GM12878 (cell line): Measurements from ENCODE around the gene PCSK6. TPM values are rescaled to one million over a fixed set of nuclear protein-coding genes. Genes with fewer than 3 reads are reported as not detected.

ENCODE experiments used
- ATAC-seq: fragments of 200-7000 bp; cut with Tn5 transposase; 3 replicates; pipeline ENCODE4 v1.9.1; 2020; ENCODE audit warnings: mild to moderate bottlenecking, moderate library complexity
- BruUV-seq: library from RNA; stranded (reverse); fragments of 400-500 nt; replicated peaks from 2 replicates; lab custom pipeline; 2021; lab: Mats Ljungman, UMichigan
- CTCF ChIA-PET: fragments of 300-600 bp; sonication (Branson Sonifier 250); formaldehyde crosslinking; extraction: SDS; loops from one replicate; lab custom pipeline; 2021; ENCODE audit warnings: inconsistent platforms; lab: Yijun Ruan, JAX
- POLR2A ChIA-PET: fragments of 350-600 bp; formaldehyde crosslinking; extraction: SDS; loops from one replicate; lab custom pipeline; 2021; ENCODE audit warnings: inconsistent platforms; lab: Charles Lee
- RAD21 ChIA-PET: fragments of 300-600 bp; sonication (Branson Sonifier 250); formaldehyde crosslinking; loops from one replicate; lab custom pipeline; 2023; ENCODE audit warnings: antibody characterized with exemption; ENCODE audit not compliant: unreplicated experiment; lab: Charles Lee
- SMC1A ChIA-PET: fragments of 300-600 bp; sonication (Branson Sonifier 250); formaldehyde crosslinking; loops from one replicate; lab custom pipeline; 2023; ENCODE audit not compliant: unreplicated experiment, uncharacterized antibody; lab: Charles Lee
- DNase-seq: peaks from one replicate; pipeline ENCODE4 v3.0.0-alpha.2; 2011; ENCODE audit warnings: low read depth, low spot score
- FAIRE-seq: peaks from 3 replicates; lab custom pipeline; 2011; peaks lifted over from hg19 to GRCh38; lab: Jason Lieb, UNC
- H2AFZ ChIP-seq: 2 replicates; pipeline ENCODE4 v1.6.0; 2011; ENCODE audit warnings: low read depth, low read length, control low read depth; ENCODE audit not compliant: control insufficient read depth
- H3K27ac ChIP-seq: 2 replicates; pipeline ENCODE4 v1.5.1; 2011; ENCODE audit warnings: control low read depth; ENCODE audit not compliant: control insufficient read depth, insufficient read depth
- H3K27me3 ChIP-seq, 2 experiments: replicated peaks in 1 of 2; 2 replicates each; pipeline versions ENCODE4 v1.6.0 to v1.6.1; 2011; ENCODE audit warnings: low read length in 1 of 2; ENCODE audit not compliant: control insufficient read depth in 2 of 2, insufficient read depth in 2 of 2
- H3K36me3 ChIP-seq, 2 experiments: 2 replicates each; pipeline ENCODE4 v1.5.1; 2011; ENCODE audit warnings: low read length in 1 of 2; ENCODE audit not compliant: control insufficient read depth in 2 of 2, insufficient read depth in 2 of 2
- H3K4me1 ChIP-seq: 2 replicates; pipeline ENCODE4 v1.6.1; 2011; ENCODE audit warnings: mild to moderate bottlenecking, low read length, moderate library complexity, mixed read lengths; ENCODE audit not compliant: control insufficient read depth, insufficient read depth
- H3K4me2 ChIP-seq: 2 replicates; pipeline ENCODE4 v1.6.0; 2011; ENCODE audit warnings: control low read depth; ENCODE audit not compliant: control insufficient read depth, insufficient read depth
- H3K4me3 ChIP-seq: fragments of 200-600 bp; sonication (generic); 2 replicates; pipeline ENCODE4 v1.5.1; 2016
- H3K79me2 ChIP-seq: 2 replicates; pipeline ENCODE4 v1.6.0; 2011; ENCODE audit warnings: low read length; ENCODE audit not compliant: control insufficient read depth, insufficient read depth
- H3K9ac ChIP-seq: 2 replicates; pipeline ENCODE4 v1.8.0; 2011; ENCODE audit warnings: low read length, control low read depth, mixed read lengths; ENCODE audit not compliant: control insufficient read depth, insufficient read depth
- H3K9me3 ChIP-seq: replicated peaks from 3 replicates; pipeline ENCODE4 v1.5.1; 2011; ENCODE audit warnings: mild to moderate bottlenecking, low read length; ENCODE audit not compliant: control insufficient read depth, insufficient read depth
- H4K20me1 ChIP-seq: 2 replicates; pipeline ENCODE4 v1.6.0; 2011; ENCODE audit not compliant: control insufficient read depth, insufficient read depth
- LARP7 ChIP-seq: fragments of 450-650 bp; IDR thresholded peaks from 2 replicates; pipeline ENCODE4 v1.6.1; 2017; ENCODE audit warnings: mild to moderate bottlenecking
- MTA2 ChIP-seq: fragments of 450-650 bp; IDR thresholded peaks from 2 replicates; pipeline ENCODE4 v1.6.1; 2016; ENCODE audit warnings: low read depth, mild to moderate bottlenecking, moderate library complexity
- TCF12 ChIP-seq: IDR thresholded peaks from 2 replicates; pipeline ENCODE4 v1.6.1; 2011; ENCODE audit warnings: low read depth, mild to moderate bottlenecking, low read length
- ZNF217 ChIP-seq: fragments of 450-650 bp; IDR thresholded peaks from 2 replicates; pipeline ENCODE4 v1.6.1; 2017; ENCODE audit warnings: antibody characterized with exemption, mild to moderate bottlenecking
- ZNF24 ChIP-seq: fragments of 450-650 bp; IDR thresholded peaks from 2 replicates; pipeline ENCODE4 v1.6.1; 2017; ENCODE audit warnings: antibody characterized with exemption, mild to moderate bottlenecking
- ZNF384 ChIP-seq: IDR thresholded peaks from 2 replicates; pipeline ENCODE4 v1.6.1; 2012; ENCODE audit warnings: low read depth, mild to moderate bottlenecking, low read length, improper control_type of control experiment, borderline replicate concordance
- ZZZ3 ChIP-seq: IDR thresholded peaks from 2 replicates; pipeline ENCODE4 v1.6.1; 2011; ENCODE audit warnings: low read depth; ENCODE audit not compliant: control insufficient read depth, insufficient read length
- WGBS: methylation state at CpG from one replicate; pipeline ENCODE4 v1.1.6; 2016; ENCODE audit warnings: low lambda C conversion rate; ENCODE audit not compliant: insufficient replicate concordance, insufficient coverage; ENCODE audit errors: missing lambda C conversion rate; 5-methylcytosine and 5-hydroxymethylcytosine counted together
- in situ Hi-C: fragments of 300-500 bp; cut with MboI; formaldehyde crosslinking; loops from 9 replicates; pipeline ENCODE4 v1.14.3; 2018; ENCODE audit warnings: mixed read lengths
- intact Hi-C: fragments of 100-400 bp; cut with micrococcal nuclease; formaldehyde crosslinking; loops from one replicate; pipeline ENCODE4 v1.14.2; 2022; ENCODE audit not compliant: unreplicated experiment
- polyA plus RNA-seq, 11 experiments: library from polyadenylated mRNA; depleted of rRNA in 4 of 11; unstranded in 6 of 11; stranded (reverse) in 5 of 11; fragments of >200 nt; fragmentation: Nextera tagmentation in 4 of 11; fragmentation: Illumina TruSeq in 1 of 11; extraction: Ambion mirVana in 4 of 11; extraction: Trizol in 1 of 11; gene quantifications; 1 replicate in 1 of 11; 2 replicates in 10 of 11; pipeline versions ENCODE4 v1.2.1 to v1.2.3, GENCODE V29; 2011 to 2016; ENCODE audit warnings: inconsistent platforms in 2 of 11, missing spikeins in 2 of 11, low read depth in 1 of 11
- total RNA-seq, 4 experiments: library from RNA; depleted of rRNA in 3 of 4; stranded (reverse); fragments of >200 nt in 3 of 4; fragmentation: Illumina TruSeq in 1 of 4; extraction: Trizol in 1 of 4; gene quantifications; 2 replicates each; pipeline versions ENCODE4 v1.2.1 to v1.2.3, GENCODE V29; 2013 to 2021

PCSK6 gene
- total and polyA plus RNA-seq, 10 of the 15 experiments (the other 5 are each of a cell fraction or from before 2014, with no cell fraction given): 0.19 to 0.67 (median 0.25) TPM; not detected in 4

DNA sequence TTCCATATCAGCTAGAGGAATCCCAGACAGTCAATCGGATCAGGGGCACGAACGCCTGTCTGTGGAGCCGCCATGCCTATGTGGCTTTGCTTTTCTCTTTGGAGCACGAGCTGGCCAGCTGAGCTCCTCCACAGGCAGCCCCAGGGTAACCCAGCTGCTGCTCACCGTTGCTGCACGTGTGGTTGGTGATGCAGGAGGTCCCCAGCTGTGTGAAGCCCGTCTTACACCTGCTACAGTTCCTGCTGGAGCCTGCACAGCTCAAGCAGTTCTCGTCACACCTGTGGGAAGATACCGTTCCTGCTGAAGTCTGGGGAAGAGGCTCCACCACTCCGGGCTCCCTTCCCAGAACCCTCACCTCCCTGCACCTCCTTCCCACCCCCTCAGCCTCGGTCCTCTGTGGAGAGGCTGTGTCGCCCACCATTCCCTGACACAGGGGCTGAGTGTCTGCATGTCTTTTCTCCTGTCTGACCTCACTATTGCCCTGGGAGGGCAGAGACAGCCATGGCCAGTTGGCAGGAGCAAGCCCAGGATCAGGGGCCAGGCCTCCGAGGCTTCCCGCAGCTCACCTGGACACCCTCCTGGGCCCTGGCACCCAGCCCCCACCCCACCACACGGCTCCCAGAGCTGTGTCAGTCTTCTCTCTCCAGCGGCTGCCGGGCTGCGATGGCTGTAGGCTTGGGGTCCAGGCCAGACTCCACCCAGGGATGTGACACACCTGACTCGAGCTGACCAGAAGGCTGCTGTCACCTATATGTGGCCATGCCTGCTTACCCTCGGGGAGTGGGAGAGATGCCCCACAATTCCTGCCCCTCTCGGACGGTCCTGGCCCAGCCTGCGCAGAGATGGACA lies 182.2 kb downstream of the PCSK6 start:
- ChIA-PET RAD21 (interaction anchor here (1.0 kb wide), 1 partner anchor 334 kb away, joined by 3 read pairs; no protein-coding TSS in a partner anchor), CTCF (no interaction called here), SMC1A (interaction anchor here (1.7 kb wide), 1 partner anchor 10 kb away, joined by 3 read pairs; no protein-coding TSS in a partner anchor), POLR2A (no interaction called here)
- Histone ChIP-seq H3K4me3 (no peak overlapping the region), H3K9me3 (no peaks in the 10 kb centered on the region), H2AFZ (no peak overlapping the region), H3K79me2 (no peaks in the 10 kb centered on the region), H3K36me3 (no peaks in the 10 kb centered on the region), H3K9ac (no peak overlapping the region), H3K27ac (no peak overlapping the region), H3K4me1 (no peaks in the 10 kb centered on the region), H4K20me1 (no peaks in the 10 kb centered on the region), H3K4me2 (no peak overlapping the region), H3K27me3 (peaks cover 0 to 1% of the 10 kb centered on the region in 2 experiments; a peak in 2 of 4 replicates)
- whole genome bisulfite sequencing: 40% methylated on average over 24 of the region's 24 CpGs
- DNase-seq: no peak
- intact Hi-C loops (no loop called here), in situ Hi-C loops (no loop called here)
- no peak for TF ChIP-seq ZZZ3
- no peak for TF ChIP-seq ZNF384
- no peak for TF ChIP-seq ZNF217
- TF ChIP-seq LARP7: no peak
- TF ChIP-seq TCF12: peak; percentile 69
- no peak for TF ChIP-seq MTA2
- no peak for TF ChIP-seq ZNF24
- FAIRE-seq: no peak
- peak; percentile 42 for ATAC-seq
- no TSS peak for BruUV-seq
